NCI-H2171 treated with DMSO at 0.1 percent for 48 hours (cell line): Measurements from ENCODE around the gene FGD3.

ENCODE experiments used
- DNase-seq: peaks from one replicate; lab custom pipeline; 2025; lab: John Stamatoyannopoulos, UW

FGD3 gene

GRCh38 chr9:93054758-93055704 lies 107.7 kb downstream of the FGD3 start:
- peak; percentile 76 for DNase-seq

GRCh38 chr9:93057042-93057702 lies 109.8 kb downstream of the FGD3 start:
- no peak for DNase-seq

GRCh38 chr9:93057703-93058354 lies 110.5 kb downstream of the FGD3 start:
- no peak for DNase-seq

GRCh38 chr9:93058355-93059010 lies 111.2 kb downstream of the FGD3 start, which contains the start of gene SUSD3:
Gene SUSD3 (plus strand): TSS chr9:93058701. CDS start chr9:93058743, 42 bp downstream.
- peak; percentile 67 for DNase-seq

GRCh38 chr9:93059011-93059714 lies 111.8 kb downstream of the FGD3 start:
- DNase-seq = no peak

- no peak for DNase-seq
Observed at GRCh38 chr9:93059715-93060578, 112.6 kb downstream of the FGD3 start.

GRCh38 chr9:93060746-93061259 lies 113.5 kb downstream of the FGD3 start:
- no peak for DNase-seq

- no peak for DNase-seq
Observed at GRCh38 chr9:93061260-93061751, 114.0 kb downstream of the FGD3 start.

- peak; percentile 88 for DNase-seq
Observed at GRCh38 chr9:93061791-93062763, 114.8 kb downstream of the FGD3 start.

GRCh38 chr9:93064392-93065134 lies 117.2 kb downstream of the FGD3 start:
- peak; percentile 74 for DNase-seq

GRCh38 chr9:93065135-93065720 lies 117.9 kb downstream of the FGD3 start:
- DNase-seq = no peak

GRCh38 chr9:93066978-93067603 lies 119.8 kb downstream of the FGD3 start:
- no peak for DNase-seq

- no peak for DNase-seq
Observed at GRCh38 chr9:93068956-93069355, 121.6 kb downstream of the FGD3 start.

- DNase-seq = peak; percentile 29
Observed at GRCh38 chr9:93071464-93071863, 124.1 kb downstream of the FGD3 start.

GRCh38 chr9:93072383-93072795 lies 125.1 kb downstream of the FGD3 start:
- peak; percentile 69 for DNase-seq

GRCh38 chr9:93076101-93076791 lies 128.9 kb downstream of the FGD3 start:
- DNase-seq = no peak

GRCh38 chr9:93076792-93077128 lies 129.4 kb downstream of the FGD3 start:
- no peak for DNase-seq
